ENCODE data around the gene FUT1. TPM values are rescaled to one million over a fixed set of nuclear protein-coding genes. Genes with fewer than 3 reads are reported as not detected.

The FUT1 gene
- polyA plus RNA-seq, 1 of the 3 experiments (the other 2 are of a cell fraction), result 0.08 TPM

- Histone ChIP-seq H3K9me3 (no peaks in the 10 kb centered on the region), H3K27ac (ENCODE audit: low read depth in 2 of 2, low read length in 1 of 2) (no peak overlapping the region), H2AFZ (ENCODE audit: low read depth) (no peak overlapping the region), H4K20me1 (ENCODE audit: insufficient read depth) (no peaks in the 10 kb centered on the region), H3K4me3 (ENCODE audit: low read depth in 2 of 2, low read length in 1 of 2) (no peak overlapping the region), H3K9ac (no peak overlapping the region), H3K79me2 (ENCODE audit: insufficient read depth) (no peaks in the 10 kb centered on the region), H3F3A (replicated peaks; ENCODE audit: insufficient read depth) (peaks cover 13% of the 10 kb centered on the region), H3K4me2 (no peak overlapping the region), H3K4me1 (ENCODE audit: control insufficient read depth in 1 of 2, insufficient read depth in 2 of 2, low read depth in 1 of 2, low read length in 1 of 2) (peaks cover 0 to 11% of the 10 kb centered on the region in 2 experiments; a peak in 3 of 4 replicates), H3K9me2 (no peaks in the 10 kb centered on the region), H3K27me3 (ENCODE audit: insufficient read depth) (no peaks in the 10 kb centered on the region), H3K36me3 (replicated peaks in 1 of 2; ENCODE audit: control insufficient read depth in 1 of 2, insufficient read depth in 2 of 2, low read length in 1 of 2) (no peaks in the 10 kb centered on the region)
- DNase-seq, result no peak
- 93% methylated on average over 44 of the region's 77 CpGs for WGBS (ENCODE audit: low lambda C conversion rate)
- ChIA-PET CTCF (interaction anchor here (0.8 to 1.3 kb wide), 2 partner anchors 53 to 83 kb away, joined by 3 to 4 read pairs; partner anchors contain the start of gene CA11), POLR2A (no interaction called here)
- no peak for TF ChIP-seq TAF1 (IDR thresholded peaks at IDR 0.05; ENCODE audit: borderline replicate concordance, low read depth, low read length)
These were observed 23.4 kb downstream of the FUT1 start for GRCh38 chr19:48728911-48729664.

- no peak overlapping the region for H3K9ac ChIP-seq
- CTCF ChIA-PET, result interaction anchor here (1.6 kb wide), 1 partner anchor 51 kb away, joined by 4 read pairs; no protein-coding TSS in a partner anchor
- no peaks in the 10 kb centered on the region for H3K9me3 ChIP-seq
- 100% methylated on average over 1 of the region's 2 CpGs for WGBS (ENCODE audit: low lambda C conversion rate)
- no peak overlapping the region for H3K4me2 ChIP-seq
- no peak overlapping the region for H2AFZ ChIP-seq (ENCODE audit: low read depth)
- no peaks in the 10 kb centered on the region for H3K79me2 ChIP-seq (ENCODE audit: insufficient read depth)
- POLR2A ChIA-PET, result interaction anchor here (0.6 kb wide), 1 partner anchor 51 kb away, joined by 3 read pairs; no protein-coding TSS in a partner anchor
- H3K27me3 ChIP-seq (ENCODE audit: insufficient read depth), result no peaks in the 10 kb centered on the region
- H3K4me1 ChIP-seq (ENCODE audit: control insufficient read depth in 1 of 2, insufficient read depth in 2 of 2, low read depth in 1 of 2, low read length in 1 of 2), result peaks cover 0 to 11% of the 10 kb centered on the region in 2 experiments; a peak in 3 of 4 replicates
- no peak for DNase-seq
- peak; percentile 64 for TF ChIP-seq GABPA (IDR thresholded peaks at IDR 0.05; ENCODE audit: low read depth)
- TF ChIP-seq ELF1 (IDR thresholded peaks at IDR 0.05), result no peak
- no peak overlapping the region for H3K27ac ChIP-seq (ENCODE audit: low read depth in 2 of 2, low read length in 1 of 2)
- no peak overlapping the region for H3K4me3 ChIP-seq (ENCODE audit: low read depth in 2 of 2, low read length in 1 of 2)
- H3K36me3 ChIP-seq (replicated peaks in 1 of 2; ENCODE audit: control insufficient read depth in 1 of 2, insufficient read depth in 2 of 2, low read length in 1 of 2), result no peaks in the 10 kb centered on the region
- no peaks in the 10 kb centered on the region for H4K20me1 ChIP-seq (ENCODE audit: insufficient read depth)
- H3K9me2 ChIP-seq, result no peaks in the 10 kb centered on the region
- H3F3A ChIP-seq (replicated peaks; ENCODE audit: insufficient read depth), result peaks cover 13% of the 10 kb centered on the region
These were observed 25.9 kb downstream of the FUT1 start for GRCh38 chr19:48726556-48726955.

GRCh38 chr19:48724796-48725753 lies 27.4 kb downstream of the FUT1 start:
- Histone ChIP-seq H3K36me3 (replicated peaks in 1 of 2; ENCODE audit: control insufficient read depth in 1 of 2, insufficient read depth in 2 of 2, low read length in 1 of 2) (no peaks in the 10 kb centered on the region), H3K9ac (peak overlapping the region; percentile 49; the same call in 1 of the 2 replicates)
- WGBS (ENCODE audit: low lambda C conversion rate), result 65% methylated on average over 11 of the region's 11 CpGs

More at GRCh38 chr19:48724796-48725753, 27.4 kb downstream of the FUT1 start:
- Histone ChIP-seq H3K4me1 (ENCODE audit: control insufficient read depth in 1 of 2, insufficient read depth in 2 of 2, low read depth in 1 of 2, low read length in 1 of 2) (peaks cover 7 to 11% of the 10 kb centered on the region in 2 experiments; a peak in 3 of 4 replicates), H3K27ac (ENCODE audit: low read depth in 2 of 2, low read length in 1 of 2) (peak overlapping the region; percentile 54 to 91), H3K79me2 (ENCODE audit: insufficient read depth) (no peaks in the 10 kb centered on the region), H3K9me3 (no peaks in the 10 kb centered on the region), H3K4me3 (ENCODE audit: low read depth in 2 of 2, low read length in 1 of 2) (no peak overlapping the region), H2AFZ (ENCODE audit: low read depth) (peak overlapping the region; percentile 83), H4K20me1 (ENCODE audit: insufficient read depth) (no peaks in the 10 kb centered on the region), H3K4me2 (0 out of 2 replicates have a peak overlapping the region, but pooled peaks have one; percentile 27), H3F3A (replicated peaks; ENCODE audit: insufficient read depth) (peaks cover 13% of the 10 kb centered on the region), H3K9me2 (no peaks in the 10 kb centered on the region), H3K27me3 (ENCODE audit: insufficient read depth) (no peaks in the 10 kb centered on the region)
- CTCF ChIA-PET, result interaction anchor here (0.6 to 2.5 kb wide), 3 partner anchors 14 to 50 kb away, joined by 3 to 12 read pairs (median 4); no protein-coding TSS in a partner anchor
- DNase-seq, result peak; percentile 75
- TF ChIP-seq CHD2 (IDR thresholded peaks at IDR 0.05; ENCODE audit: low read length, partially characterized antibody) (peak; percentile 26), GABPA (IDR thresholded peaks at IDR 0.05; ENCODE audit: low read depth) (peak; percentile 77), YY1 (IDR thresholded peaks at IDR 0.05; ENCODE audit: low read depth) (no peak), MEF2A (IDR thresholded peaks at IDR 0.05; ENCODE audit: borderline replicate concordance, low read depth) (no peak), NFIC (IDR thresholded peaks at IDR 0.05; ENCODE audit: borderline replicate concordance) (peak; percentile 82), ELF1 (IDR thresholded peaks at IDR 0.05) (peak; percentile 69)
- POLR2A ChIA-PET, result interaction anchor here (0.6 to 1.4 kb wide), 3 partner anchors 14 to 147 kb away, joined by 3 to 5 read pairs (median 4); partner anchors contain the start of gene FAM83E
